GM19463 (cell line): Measurements from ENCODE around the gene RALGAPA1.
A peak's percentile ranks its signal among the peaks of the same experiment; 100 is the strongest.
"Not testable (repeated sequence)": the region's sequence is repeated elsewhere in the genome, so short reads cannot be mapped to it uniquely, and the experiment has no call there.

Source experiments
- ATAC-seq: cut with Tn5 transposase; IDR thresholded peaks from one replicate; pipeline ENCODE4 v1.9.1; 2021; ENCODE audit warnings: mild to moderate bottlenecking, moderate library complexity; ENCODE audit not compliant: unreplicated experiment

The RALGAPA1 gene

GRCh38 chr14:35822501-35822900 is 13.4 kb upstream of the RALGAPA1 start:
- no peak for ATAC-seq

GRCh38 chr14:35821564-35822411 is 12.7 kb upstream of the RALGAPA1 start:
- ATAC-seq, result no peak

GRCh38 chr14:35819591-35820540 is 10.8 kb upstream of the RALGAPA1 start:
- no peak for ATAC-seq

- ATAC-seq, result no peak
Measured at GRCh38 chr14:35818346-35819115, 9.4 kb upstream of the RALGAPA1 start.

- peak; percentile 79 for ATAC-seq
Measured at GRCh38 chr14:35814371-35815005, 5.4 kb upstream of the RALGAPA1 start.

- ATAC-seq, result no peak
Measured at GRCh38 chr14:35810963-35811362, 1.9 kb upstream of the RALGAPA1 start.

- no peak for ATAC-seq
Measured at GRCh38 chr14:35809597-35809996, 502 bp upstream of the RALGAPA1 start.

GRCh38 chr14:35808076-35808637 is 938 bp downstream of the RALGAPA1 start:
- no peak for ATAC-seq

GRCh38 chr14:35807131-35807961 is 1.7 kb downstream of the RALGAPA1 start:
- no peak for ATAC-seq

- ATAC-seq, result no peak
Measured at GRCh38 chr14:35806006-35806907, 2.8 kb downstream of the RALGAPA1 start.

- ATAC-seq, result no peak
Measured at GRCh38 chr14:35797796-35798195, 11.3 kb downstream of the RALGAPA1 start.

GRCh38 chr14:35789651-35790050 is 19.4 kb downstream of the RALGAPA1 start:
- no peak for ATAC-seq

GRCh38 chr14:35786856-35787255 is 22.2 kb downstream of the RALGAPA1 start:
- no peak for ATAC-seq

- no peak for ATAC-seq
Measured at GRCh38 chr14:35783699-35784098, 25.4 kb downstream of the RALGAPA1 start.

- ATAC-seq, result no peak
Measured at GRCh38 chr14:35779368-35779767, 29.7 kb downstream of the RALGAPA1 start.

- ATAC-seq, result not testable (repeated sequence)
Measured at GRCh38 chr14:35777550-35777949, 31.5 kb downstream of the RALGAPA1 start.

- ATAC-seq, result no peak
Measured at GRCh38 chr14:35776823-35777222, 32.3 kb downstream of the RALGAPA1 start.

GRCh38 chr14:35776085-35776484 is 33.0 kb downstream of the RALGAPA1 start:
- ATAC-seq, result not testable (repeated sequence)
